ENCODE measurements around the gene TTC7B. TPM values are rescaled to one million over a fixed set of nuclear protein-coding genes. Genes with fewer than 3 reads are reported as not detected.

The TTC7B gene
- total RNA-seq, 1 donor from 2014 or later: 20.6 TPM

DNA sequence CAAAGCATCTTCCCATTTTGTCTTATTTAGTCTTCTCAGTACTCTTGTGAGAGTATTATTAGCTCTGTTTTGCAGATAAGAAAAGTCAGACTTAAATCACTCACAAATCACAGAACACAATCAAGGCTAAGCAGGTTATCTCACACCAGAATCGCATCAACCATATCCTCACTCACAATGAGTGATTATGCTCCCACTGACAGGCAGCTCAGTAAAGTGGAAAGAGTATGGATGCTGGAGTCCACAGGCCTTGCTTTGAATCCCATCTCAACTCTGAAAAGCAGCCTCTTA, 43.1 kb downstream of the TTC7B start:
- H3K27me3 Mint-ChIP-seq (ENCODE audit: insufficient read depth, low read depth): no peaks in the 10 kb centered on the region
- Histone ChIP-seq H3K4me3 (no peak overlapping the region), H3K9ac (no peak overlapping the region), H2AFZ (replicated peaks) (no peak overlapping the region), H3K27ac (no peak overlapping the region), H3F3A (ENCODE audit: low read depth) (no peaks in the 10 kb centered on the region), H3K27me3 (no peaks in the 10 kb centered on the region), H3K36me3 (no peaks in the 10 kb centered on the region), H3K79me2 (ENCODE audit: low read depth) (no peaks in the 10 kb centered on the region), H3K9me3 (ENCODE audit: low read depth) (no peaks in the 10 kb centered on the region), H3K4me2 (no peak overlapping the region), H3K4me1 (no peaks in the 10 kb centered on the region), H4K20me1 (ENCODE audit: low read depth) (no peaks in the 10 kb centered on the region)
- H3K4me3 Mint-ChIP-seq: no peak overlapping the region
- DNase-seq (ENCODE audit: low spot score): no peak
- peaks cover 25% of the 10 kb centered on the region for H3K36me3 Mint-ChIP-seq
- H3K27ac Mint-ChIP-seq: peak overlapping the region; percentile 21
- H3K9me3 Mint-ChIP-seq: peaks cover 4% of the 10 kb centered on the region
- H3K4me1 Mint-ChIP-seq: peaks cover 11% of the 10 kb centered on the region
- TF ChIP-seq EZH2 (IDR thresholded peaks at IDR 0.05) (no peak), EZH2phosphoT487 (IDR thresholded peaks at IDR 0.05) (no peak)
- TF ChIP-seq, protein P1, sequence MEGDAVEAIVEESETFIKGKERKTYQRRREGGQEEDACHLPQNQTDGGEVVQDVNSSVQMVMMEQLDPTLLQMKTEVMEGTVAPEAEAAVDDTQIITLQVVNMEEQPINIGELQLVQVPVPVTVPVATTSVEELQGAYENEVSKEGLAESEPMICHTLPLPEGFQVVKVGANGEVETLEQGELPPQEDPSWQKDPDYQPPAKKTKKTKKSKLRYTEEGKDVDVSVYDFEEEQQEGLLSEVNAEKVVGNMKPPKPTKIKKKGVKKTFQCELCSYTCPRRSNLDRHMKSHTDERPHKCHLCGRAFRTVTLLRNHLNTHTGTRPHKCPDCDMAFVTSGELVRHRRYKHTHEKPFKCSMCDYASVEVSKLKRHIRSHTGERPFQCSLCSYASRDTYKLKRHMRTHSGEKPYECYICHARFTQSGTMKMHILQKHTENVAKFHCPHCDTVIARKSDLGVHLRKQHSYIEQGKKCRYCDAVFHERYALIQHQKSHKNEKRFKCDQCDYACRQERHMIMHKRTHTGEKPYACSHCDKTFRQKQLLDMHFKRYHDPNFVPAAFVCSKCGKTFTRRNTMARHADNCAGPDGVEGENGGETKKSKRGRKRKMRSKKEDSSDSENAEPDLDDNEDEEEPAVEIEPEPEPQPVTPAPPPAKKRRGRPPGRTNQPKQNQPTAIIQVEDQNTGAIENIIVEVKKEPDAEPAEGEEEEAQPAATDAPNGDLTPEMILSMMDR (IDR thresholded peaks at IDR 0.05): no peak

DNA sequence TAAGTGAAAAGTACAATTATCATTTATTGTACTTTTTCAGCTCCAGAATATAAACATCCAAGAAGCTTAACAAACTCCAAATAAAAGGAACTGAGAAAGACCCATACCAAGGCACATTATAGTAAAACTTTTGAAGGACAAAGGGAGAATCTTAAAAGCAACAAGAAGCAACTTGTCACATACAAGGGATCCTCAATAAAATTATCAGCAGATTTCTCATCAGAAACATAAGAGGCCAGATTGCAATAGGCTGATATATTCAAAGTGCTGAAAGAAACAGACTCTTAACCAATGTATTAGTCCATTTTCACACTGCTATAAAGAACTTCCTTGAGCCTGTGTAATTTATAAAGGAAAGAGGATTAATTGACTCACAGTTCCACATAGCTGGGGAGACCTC, 48.3 kb downstream of the TTC7B start:
- DNase-seq (ENCODE audit: low spot score): no peak
- no peaks in the 10 kb centered on the region for H3K27me3 Mint-ChIP-seq (ENCODE audit: insufficient read depth, low read depth)
- no peak overlapping the region for H3K9ac ChIP-seq
- no peaks in the 10 kb centered on the region for H3F3A ChIP-seq (ENCODE audit: low read depth)
- no peak overlapping the region for H3K27ac ChIP-seq
- TF ChIP-seq EZH2 (IDR thresholded peaks at IDR 0.05): no peak
- TF ChIP-seq, protein P1 (IDR thresholded peaks at IDR 0.05): no peak
- no peak for TF ChIP-seq EZH2phosphoT487 (IDR thresholded peaks at IDR 0.05)
- H4K20me1 ChIP-seq (ENCODE audit: low read depth): no peaks in the 10 kb centered on the region
- H3K4me1 ChIP-seq: no peaks in the 10 kb centered on the region
- H2AFZ ChIP-seq (replicated peaks): no peak overlapping the region
- no peak overlapping the region for H3K4me3 ChIP-seq
- H3K36me3 ChIP-seq: no peaks in the 10 kb centered on the region
- no peak overlapping the region for H3K27ac Mint-ChIP-seq
- peaks cover 42% of the 10 kb centered on the region for H3K36me3 Mint-ChIP-seq
- H3K4me2 ChIP-seq: no peak overlapping the region
- no peaks in the 10 kb centered on the region for H3K27me3 ChIP-seq
- H3K9me3 Mint-ChIP-seq: peaks cover 34% of the 10 kb centered on the region
- H3K79me2 ChIP-seq (ENCODE audit: low read depth): no peaks in the 10 kb centered on the region
- H3K9me3 ChIP-seq (ENCODE audit: low read depth): no peaks in the 10 kb centered on the region
- H3K4me3 Mint-ChIP-seq: no peak overlapping the region
- H3K4me1 Mint-ChIP-seq: peaks cover under 1% of the 10 kb centered on the region

DNA sequence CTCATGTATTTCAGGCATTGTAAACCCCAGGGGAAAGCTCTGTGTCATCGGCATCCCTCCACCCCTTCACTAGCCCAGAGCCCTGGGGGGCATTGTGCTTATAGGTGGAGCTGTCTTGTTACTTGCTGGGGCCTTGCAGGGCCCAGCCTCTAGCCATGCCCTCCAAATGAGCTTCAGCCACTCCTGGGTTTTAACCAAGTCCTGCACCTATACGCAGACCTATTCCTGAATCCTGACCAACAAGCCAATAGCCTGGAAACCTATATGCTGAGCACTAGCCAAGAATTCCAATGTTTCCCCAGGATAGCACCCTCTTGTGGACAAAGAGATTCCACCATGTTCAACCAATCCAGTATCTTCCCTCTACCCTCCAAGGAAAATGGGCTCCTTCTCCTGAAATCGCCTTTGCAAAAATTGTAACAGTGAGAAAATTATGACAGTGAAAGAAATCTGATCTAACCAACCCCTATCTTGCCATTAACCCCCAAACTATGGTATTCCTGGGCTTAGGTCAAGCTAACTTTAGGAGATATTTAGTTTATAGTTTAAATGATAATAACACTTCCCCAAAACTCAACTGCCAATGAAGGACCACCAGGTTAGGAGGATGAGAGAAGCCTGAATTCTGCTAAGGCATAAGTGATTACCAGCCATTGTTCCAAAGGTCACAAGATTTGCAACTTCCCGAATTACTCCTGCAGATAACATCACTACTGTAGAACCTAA, 55.5 kb downstream of the TTC7B start:
- Histone ChIP-seq H3F3A (ENCODE audit: low read depth) (peaks cover 6% of the 10 kb centered on the region), H3K9me3 (ENCODE audit: low read depth) (no peaks in the 10 kb centered on the region), H3K79me2 (ENCODE audit: low read depth) (no peaks in the 10 kb centered on the region), H3K27me3 (peaks cover 10% of the 10 kb centered on the region), H3K27ac (no peak overlapping the region), H3K4me1 (peaks cover 4% of the 10 kb centered on the region), H3K4me3 (no peak overlapping the region), H4K20me1 (ENCODE audit: low read depth) (no peaks in the 10 kb centered on the region), H3K9ac (no peak overlapping the region), H3K4me2 (no peak overlapping the region), H2AFZ (replicated peaks) (no peak overlapping the region), H3K36me3 (no peaks in the 10 kb centered on the region)
- peak; percentile 62 for DNase-seq (ENCODE audit: low spot score)
- Mint-ChIP-seq H3K27ac (no peak overlapping the region), H3K36me3 (peaks cover 11% of the 10 kb centered on the region), H3K4me1 (peaks cover 10% of the 10 kb centered on the region), H3K4me3 (no peak overlapping the region), H3K27me3 (ENCODE audit: insufficient read depth, low read depth) (peaks cover 5% of the 10 kb centered on the region), H3K9me3 (peaks cover 14% of the 10 kb centered on the region)
- TF ChIP-seq, protein P1 (IDR thresholded peaks at IDR 0.05): peak; percentile 76
- no peak for TF ChIP-seq EZH2phosphoT487 (IDR thresholded peaks at IDR 0.05)

Measured in neural progenitor cell (in vitro differentiated cells).